BJ (cell line): ENCODE data around the gene ZMYM3. TPM values are rescaled to one million over a fixed set of nuclear protein-coding genes. Genes with fewer than 3 reads are reported as not detected.
"Not testable (repeated sequence)": the region's sequence is repeated elsewhere in the genome, so short reads cannot be mapped to it uniquely, and the experiment has no call there.

Experiments
- CTCF ChIA-PET: fragments of 350-600 bp; formaldehyde crosslinking; extraction: SDS; loops from one replicate; lab custom pipeline; 2021; ENCODE audit warnings: antibody characterized with exemption, inconsistent platforms; lab: Yijun Ruan, JAX
- POLR2A ChIA-PET: fragments of 300-600 bp; sonication (Branson Sonifier 250); formaldehyde crosslinking; extraction: SDS; loops from one replicate; lab custom pipeline; 2021; ENCODE audit warnings: antibody characterized with exemption; lab: Charles Lee
- DNase-seq: peaks from one replicate; pipeline ENCODE4 v3.0.0-alpha.2; 2011; ENCODE audit warnings: low read depth
- H3K27me3 ChIP-seq: 2 replicates; pipeline ENCODE4 v1.6.0; 2011; ENCODE audit warnings: low read length; ENCODE audit not compliant: control insufficient read depth, insufficient read depth
- H3K36me3 ChIP-seq: 2 replicates; pipeline ENCODE4 v1.5.1; 2011; ENCODE audit warnings: low read length; ENCODE audit not compliant: control insufficient read depth, insufficient read depth
- H3K4me3 ChIP-seq: 2 replicates; pipeline ENCODE4 v1.5.1; 2011; ENCODE audit warnings: low read depth, mild to moderate bottlenecking, control low read depth, low read length
- polyA plus RNA-seq: library from polyadenylated mRNA; depleted of rRNA; stranded (reverse); fragments of >200 nt; gene quantifications from 2 replicates; pipeline ENCODE4 v1.2.3, GENCODE V29; 2011
- TF ChIP-seq, protein P1 (sequence below): IDR thresholded peaks from 2 replicates; pipeline ENCODE4 v1.5.1; 2011; ENCODE audit warnings: low read depth, mild to moderate bottlenecking, control low read depth, inconsistent platforms, low read length, moderate library complexity; ENCODE audit not compliant: insufficient read depth

ZMYM3 gene
- polyA plus RNA-seq, 1 experiment = 25.1 TPM

DNA sequence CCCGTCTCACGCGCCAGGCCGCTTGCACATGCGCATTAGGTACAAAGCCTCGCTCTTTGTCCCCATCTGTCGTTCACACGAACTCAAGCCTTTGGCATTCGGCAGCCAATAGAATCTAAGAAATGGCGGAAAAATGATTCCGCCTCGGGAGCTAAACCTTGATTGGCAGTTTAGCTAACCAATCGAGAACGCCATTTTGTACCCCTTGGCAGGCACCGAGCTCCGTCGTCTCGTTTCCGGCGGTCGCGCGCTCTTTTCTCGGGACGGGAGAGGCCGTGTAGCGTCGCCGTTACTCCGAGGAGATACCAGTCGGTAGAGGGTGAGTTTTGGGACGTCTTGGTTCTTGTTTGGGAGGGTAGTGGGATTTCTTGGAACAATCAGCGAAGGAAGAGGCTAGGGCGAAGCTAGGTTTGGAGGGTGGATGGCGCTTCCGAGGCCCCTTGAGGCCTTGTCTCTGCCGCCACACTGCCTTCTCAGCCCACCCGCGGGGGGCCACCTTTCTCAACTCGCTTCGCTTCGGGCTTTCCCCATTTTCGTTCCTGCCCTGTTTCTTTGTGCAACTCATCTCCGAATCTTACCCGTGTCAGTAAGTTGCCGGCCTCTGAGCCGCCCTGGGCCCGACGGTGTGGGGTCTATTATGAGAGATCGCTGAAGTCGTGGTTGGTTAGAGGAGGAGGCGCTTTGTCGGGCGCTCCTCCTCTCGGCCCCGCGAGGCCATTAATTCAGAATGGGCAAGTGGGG lies 29.6 kb upstream of the ZMYM3 start, which contains the start of gene NONO:
TSS of gene NONO (plus strand) at position 233 of the 741 bp plus-strand sequence. CDS start 7,003 bp downstream, outside the sequence.
- no peaks in the 10 kb centered on the region for H3K27me3 ChIP-seq
- no peaks in the 10 kb centered on the region for H3K36me3 ChIP-seq
- TF ChIP-seq, protein P1, sequence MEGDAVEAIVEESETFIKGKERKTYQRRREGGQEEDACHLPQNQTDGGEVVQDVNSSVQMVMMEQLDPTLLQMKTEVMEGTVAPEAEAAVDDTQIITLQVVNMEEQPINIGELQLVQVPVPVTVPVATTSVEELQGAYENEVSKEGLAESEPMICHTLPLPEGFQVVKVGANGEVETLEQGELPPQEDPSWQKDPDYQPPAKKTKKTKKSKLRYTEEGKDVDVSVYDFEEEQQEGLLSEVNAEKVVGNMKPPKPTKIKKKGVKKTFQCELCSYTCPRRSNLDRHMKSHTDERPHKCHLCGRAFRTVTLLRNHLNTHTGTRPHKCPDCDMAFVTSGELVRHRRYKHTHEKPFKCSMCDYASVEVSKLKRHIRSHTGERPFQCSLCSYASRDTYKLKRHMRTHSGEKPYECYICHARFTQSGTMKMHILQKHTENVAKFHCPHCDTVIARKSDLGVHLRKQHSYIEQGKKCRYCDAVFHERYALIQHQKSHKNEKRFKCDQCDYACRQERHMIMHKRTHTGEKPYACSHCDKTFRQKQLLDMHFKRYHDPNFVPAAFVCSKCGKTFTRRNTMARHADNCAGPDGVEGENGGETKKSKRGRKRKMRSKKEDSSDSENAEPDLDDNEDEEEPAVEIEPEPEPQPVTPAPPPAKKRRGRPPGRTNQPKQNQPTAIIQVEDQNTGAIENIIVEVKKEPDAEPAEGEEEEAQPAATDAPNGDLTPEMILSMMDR = peak; percentile 23; the same call in 1 of the 2 replicates
- CTCF ChIA-PET = no interaction called here
- peak within 1 kb of the TSS; percentile 72 for H3K4me3 ChIP-seq
- peak; percentile 85 for DNase-seq
- POLR2A ChIA-PET = interaction anchor here (0.8 to 0.9 kb wide), 3 partner anchors 18 to 83 kb away, joined by 3 to 5 read pairs (median 4); partner anchors contain the start of genes ITGB1BP2, TAF1 and ZMYM3

DNA sequence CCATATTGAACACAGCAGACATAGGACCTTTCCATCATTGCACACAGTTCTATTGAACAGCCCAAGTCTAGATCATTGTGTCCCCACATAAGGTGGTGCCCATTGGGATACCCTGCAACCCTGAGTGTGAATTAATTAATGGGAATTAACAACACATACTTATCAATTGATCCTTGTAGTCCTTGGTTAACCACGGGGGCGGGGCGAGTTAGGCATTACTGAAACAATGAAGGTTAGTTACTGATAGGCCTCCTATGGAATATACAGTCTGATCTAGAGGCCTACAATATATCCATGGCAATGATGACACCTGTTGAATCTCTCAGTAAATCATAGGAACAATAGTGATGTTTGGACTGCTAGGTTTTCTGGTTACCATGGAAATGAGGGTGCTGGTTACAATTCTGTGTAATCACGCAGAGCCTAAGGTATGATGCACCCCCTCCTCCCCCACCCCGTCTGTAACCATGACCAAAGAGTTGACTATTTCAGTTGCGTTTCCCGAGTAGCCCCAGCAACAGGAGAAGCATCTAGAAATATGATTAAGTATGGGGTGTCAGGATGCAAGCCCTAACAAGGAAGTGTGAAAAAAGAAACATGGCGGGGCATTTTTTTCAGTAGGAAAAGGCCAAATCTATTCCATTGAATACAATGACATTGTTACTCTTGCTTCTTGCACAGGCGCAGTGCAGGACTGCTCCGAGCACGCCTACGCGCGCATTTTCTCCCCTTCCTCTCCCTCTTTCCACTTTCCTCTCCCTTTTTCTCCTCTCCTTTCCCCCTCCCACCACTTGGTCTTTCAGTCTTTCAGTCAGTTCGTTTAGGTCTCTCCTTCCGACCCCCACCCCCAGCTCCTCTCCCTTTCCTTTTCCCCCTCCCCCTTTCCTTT lies 28.8 kb upstream of the ZMYM3 start:
- peak; percentile 9 for DNase-seq
- Histone ChIP-seq H3K4me3 (peak overlapping the region; percentile 35), H3K27me3 (no peaks in the 10 kb centered on the region), H3K36me3 (no peaks in the 10 kb centered on the region)
- ChIA-PET CTCF (no interaction called here), POLR2A (interaction anchor here (0.8 to 0.9 kb wide), 3 partner anchors 19 to 83 kb away, joined by 3 to 5 read pairs (median 4); partner anchors contain the start of genes ITGB1BP2, TAF1 and ZMYM3)
- TF ChIP-seq, protein P1 = no peak

DNA sequence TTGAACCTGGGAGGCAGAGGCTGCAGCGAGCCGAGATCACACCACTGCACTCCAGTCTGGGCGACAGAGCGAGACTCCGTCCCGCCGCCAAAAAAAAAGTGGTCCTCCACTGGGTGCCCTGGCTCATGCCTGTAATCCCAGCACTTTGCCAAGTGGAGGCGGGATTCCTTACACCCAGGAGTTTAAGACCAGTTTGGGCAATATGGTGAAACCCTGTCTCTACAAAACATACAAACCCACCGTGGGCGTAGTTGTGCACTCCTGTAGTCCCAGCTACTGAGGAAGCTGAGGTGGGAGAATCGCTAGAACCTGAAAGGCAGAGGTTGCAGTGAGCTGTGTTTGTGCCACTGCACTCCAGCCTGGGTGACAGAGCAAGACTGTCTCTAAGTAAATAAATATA lies 27.4 kb upstream of the ZMYM3 start:
- H3K36me3 ChIP-seq, DNase-seq, H3K4me3 ChIP-seq, H3K27me3 ChIP-seq, CTCF ChIA-PET, POLR2A ChIA-PET: not testable (repeated sequence)

DNA sequence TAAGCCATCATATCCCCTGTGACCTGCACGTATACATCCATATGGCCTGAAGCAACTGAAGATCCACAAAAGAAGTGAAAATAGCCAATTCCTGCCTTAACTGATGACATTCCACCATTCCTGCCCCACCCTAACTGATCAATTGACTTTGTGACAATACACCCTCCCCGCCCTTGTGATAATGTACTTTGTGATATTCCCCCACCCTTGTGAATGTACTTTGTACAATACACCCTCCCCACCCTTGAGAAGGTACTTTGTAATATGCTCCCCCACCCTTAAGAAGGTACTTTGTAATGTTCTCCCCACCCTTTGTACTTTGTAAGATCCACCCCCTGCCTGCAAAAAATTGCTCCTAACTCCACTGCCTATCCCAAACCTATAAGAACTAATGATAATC lies 18.4 kb upstream of the ZMYM3 start:
- H3K27me3 ChIP-seq, H3K36me3 ChIP-seq, POLR2A ChIA-PET, H3K4me3 ChIP-seq, CTCF ChIA-PET, DNase-seq: not testable (repeated sequence)

DNA sequence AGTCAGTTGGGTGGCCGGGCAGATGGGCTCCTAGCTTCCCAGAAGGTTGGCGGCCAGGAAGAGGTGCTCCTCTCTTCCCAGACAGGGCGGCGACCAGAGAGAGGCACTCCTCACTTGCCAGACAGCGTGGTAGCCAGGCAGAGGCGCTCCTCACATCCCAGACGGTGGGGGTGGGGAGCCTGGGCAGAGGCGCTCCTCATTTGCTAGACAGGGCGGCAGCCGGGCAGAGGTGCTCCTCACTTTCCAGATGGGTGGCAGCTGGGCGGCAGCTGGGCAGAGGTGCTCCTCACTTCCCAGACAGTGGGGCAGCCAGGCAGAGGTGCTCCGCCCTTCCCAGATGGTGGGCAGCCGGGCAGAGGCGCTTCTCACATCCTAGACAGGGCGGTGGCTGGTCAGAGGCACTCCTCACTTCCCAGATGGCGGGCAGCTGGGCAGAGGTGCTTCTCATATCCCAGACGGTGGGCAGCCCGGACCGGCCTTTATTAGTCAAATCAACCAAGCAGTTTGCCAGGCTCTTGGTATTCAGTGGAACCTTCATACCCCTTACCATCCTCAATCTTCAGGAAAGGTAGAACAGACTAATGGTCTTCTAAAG lies 16.0 kb upstream of the ZMYM3 start:
- DNase-seq = no peak
- Histone ChIP-seq H3K36me3 (no peaks in the 10 kb centered on the region), H3K4me3 (no peak overlapping the region), H3K27me3 (no peaks in the 10 kb centered on the region)
- CTCF ChIA-PET = no interaction called here
- TF ChIP-seq, protein P1 = no peak
- POLR2A ChIA-PET = no interaction called here

DNA sequence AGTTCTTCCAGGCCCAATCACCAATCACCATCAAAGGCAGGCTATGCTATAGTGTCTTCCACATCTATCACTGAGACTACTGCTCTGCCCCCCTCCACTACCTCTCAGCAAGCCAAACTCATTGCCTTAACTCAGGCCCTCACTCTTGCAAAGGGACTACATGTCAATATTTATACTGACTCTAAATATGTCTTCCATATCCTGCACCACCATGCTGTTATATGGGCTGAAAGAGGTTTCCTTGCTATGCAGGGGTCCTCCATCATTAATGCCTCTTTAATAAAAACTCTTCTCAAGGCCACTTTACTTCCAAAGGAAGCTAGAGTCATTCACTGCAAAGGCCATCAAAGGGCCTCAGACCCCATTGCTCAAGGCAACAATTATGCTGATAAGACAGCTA lies 14.7 kb upstream of the ZMYM3 start:
- POLR2A ChIA-PET = not testable (repeated sequence)

More for the DNA sequence above, 14.7 kb upstream of the ZMYM3 start:
- CTCF ChIA-PET, H3K36me3 ChIP-seq, H3K27me3 ChIP-seq, DNase-seq, H3K4me3 ChIP-seq: not testable (repeated sequence)
